NCI-H2081 treated with DMSO at 0.1 percent for 48 hours (cell line): ENCODE measurements around the gene TCHP.
"Not testable (repeated sequence)": the region's sequence is repeated elsewhere in the genome, so short reads cannot be mapped to it uniquely, and the experiment has no call there.

Experiments
- DNase-seq: peaks from one replicate; lab custom pipeline; 2025; lab: John Stamatoyannopoulos, UW

TCHP gene

GRCh38 chr12:109899783-109900751 lies at the start of gene TCHP:
Gene TCHP, plus strand, starts transcription at chr12:109900274. Its CDS starts 2,753 bp downstream, at chr12:109903027.
- peak; percentile 21 for DNase-seq

GRCh38 chr12:109850518-109850917 lies 49.6 kb upstream of the TCHP start:
- DNase-seq: not testable (repeated sequence)

GRCh38 chr12:109855377-109855776 lies 44.7 kb upstream of the TCHP start:
- DNase-seq: no peak

- DNase-seq: no peak
Observed at GRCh38 chr12:109857715-109858114, 42.4 kb upstream of the TCHP start.

- DNase-seq: no peak
Observed at GRCh38 chr12:109858764-109859163, 41.3 kb upstream of the TCHP start.

- no peak for DNase-seq
Observed at GRCh38 chr12:109860977-109861376, 39.1 kb upstream of the TCHP start.

GRCh38 chr12:109861689-109862314 lies 38.3 kb upstream of the TCHP start:
- DNase-seq: no peak

- not testable (repeated sequence) for DNase-seq
Observed at GRCh38 chr12:109862491-109862890, 37.6 kb upstream of the TCHP start.

- DNase-seq: no peak
Observed at GRCh38 chr12:109863847-109864712, 36.0 kb upstream of the TCHP start.

GRCh38 chr12:109864916-109865315 lies 35.2 kb upstream of the TCHP start:
- no peak for DNase-seq

- DNase-seq: no peak
Observed at GRCh38 chr12:109868182-109869051, 31.7 kb upstream of the TCHP start.

GRCh38 chr12:109870648-109871047 lies 29.4 kb upstream of the TCHP start:
- no peak for DNase-seq

GRCh38 chr12:109871668-109872314 lies 28.3 kb upstream of the TCHP start:
- DNase-seq: no peak

- DNase-seq: no peak
Observed at GRCh38 chr12:109873653-109874052, 26.4 kb upstream of the TCHP start.

- DNase-seq: no peak
Observed at GRCh38 chr12:109875572-109876131, 24.4 kb upstream of the TCHP start.

- no peak for DNase-seq
Observed at GRCh38 chr12:109876406-109876805, 23.7 kb upstream of the TCHP start.

- no peak for DNase-seq
Observed at GRCh38 chr12:109877504-109878246, 22.4 kb upstream of the TCHP start.

GRCh38 chr12:109878247-109878625 lies 21.8 kb upstream of the TCHP start:
- DNase-seq: no peak

GRCh38 chr12:109878749-109879148 lies 21.3 kb upstream of the TCHP start:
- DNase-seq: no peak
